Measurements from ENCODE around the gene CAPN9. TPM values are rescaled to one million over a fixed set of nuclear protein-coding genes. Genes with fewer than 3 reads are reported as not detected.

The CAPN9 gene
- total RNA-seq, 6 experiments from 2014 or later, result not detected

- Histone ChIP-seq H3K9me3 (no peaks in the 10 kb centered on the region), H3K4me1 (no peaks in the 10 kb centered on the region), H3K27me3 (no peaks in the 10 kb centered on the region), H3K27ac (no peak overlapping the region), H3K36me3 (no peaks in the 10 kb centered on the region), H3K4me3 (no peak overlapping the region)
- WGBS (ENCODE audit: insufficient coverage, low coverage, low lambda C conversion rate, missing lambda C conversion rate), result 83% methylated on average over 6 of the region's 6 CpGs
- ATAC-seq (no peak), DNase-seq (no peak)
- intact Hi-C loops (cut with DNase I), result no loop called here
- TF ChIP-seq CTCF (IDR thresholded peaks at IDR 0.05), result no peak
- TF ChIP-seq POLR2A (IDR thresholded peaks at IDR 0.05), result no peak
Measured at GRCh38 chr1:230818901-230819300, 71.7 kb downstream of the CAPN9 start.

GRCh38 chr1:230819976-230820375 is 72.8 kb downstream of the CAPN9 start:
- 78% methylated on average over 4 of the region's 4 CpGs for WGBS (ENCODE audit: insufficient coverage, low coverage, low lambda C conversion rate, missing lambda C conversion rate)
- DNase-seq (no peak), ATAC-seq (no peak)
- no peaks in the 10 kb centered on the region for H3K27me3 ChIP-seq
- no peak overlapping the region for H3K4me3 ChIP-seq
- TF ChIP-seq CTCF (IDR thresholded peaks at IDR 0.05) (no peak), POLR2A (IDR thresholded peaks at IDR 0.05) (no peak)
- H3K27ac ChIP-seq, result no peak overlapping the region
- intact Hi-C loops (cut with DNase I), result no loop called here
- H3K4me1 ChIP-seq, result peaks cover 0 to 2% (median 0%) of the 10 kb centered on the region in 4 donors
- no peaks in the 10 kb centered on the region for H3K9me3 ChIP-seq
- no peaks in the 10 kb centered on the region for H3K36me3 ChIP-seq

- intact Hi-C loops (cut with DNase I), result no loop called here
- DNase-seq (no peak), ATAC-seq (peak in 2 of 4 donors; percentile 10 to 16)
- H3K27ac ChIP-seq, result no peak overlapping the region
- WGBS (ENCODE audit: insufficient coverage, low coverage, low lambda C conversion rate, missing lambda C conversion rate), result 30% methylated on average over 2 of the region's 4 CpGs
- H3K4me1 ChIP-seq, result peaks cover 0 to 7% (median 0%) of the 10 kb centered on the region in 4 donors
- TF ChIP-seq POLR2A (IDR thresholded peaks at IDR 0.05), result no peak
- TF ChIP-seq CTCF (IDR thresholded peaks at IDR 0.05), result no peak
- no peaks in the 10 kb centered on the region for H3K36me3 ChIP-seq
- H3K4me3 ChIP-seq, result no peak overlapping the region
- H3K9me3 ChIP-seq, result no peaks in the 10 kb centered on the region
- no peaks in the 10 kb centered on the region for H3K27me3 ChIP-seq
Measured at GRCh38 chr1:230820568-230820967, 73.4 kb downstream of the CAPN9 start.

- no peak for ATAC-seq
- no peaks in the 10 kb centered on the region for H3K27me3 ChIP-seq
- WGBS (ENCODE audit: insufficient coverage, low coverage, low lambda C conversion rate, missing lambda C conversion rate), result 66% methylated on average over 4 of the region's 4 CpGs
- no peak for DNase-seq
- H3K4me3 ChIP-seq, result no peak overlapping the region
- intact Hi-C loops (cut with DNase I), result no loop called here
- peaks cover 0 to 13% (median 0%) of the 10 kb centered on the region in 4 donors for H3K4me1 ChIP-seq
- TF ChIP-seq CTCF (IDR thresholded peaks at IDR 0.05) (no peak), POLR2A (IDR thresholded peaks at IDR 0.05) (no peak)
- no peaks in the 10 kb centered on the region for H3K36me3 ChIP-seq
- no peak overlapping the region for H3K27ac ChIP-seq
- H3K9me3 ChIP-seq, result no peaks in the 10 kb centered on the region
Measured at GRCh38 chr1:230821346-230821745, 74.2 kb downstream of the CAPN9 start.

DNA sequence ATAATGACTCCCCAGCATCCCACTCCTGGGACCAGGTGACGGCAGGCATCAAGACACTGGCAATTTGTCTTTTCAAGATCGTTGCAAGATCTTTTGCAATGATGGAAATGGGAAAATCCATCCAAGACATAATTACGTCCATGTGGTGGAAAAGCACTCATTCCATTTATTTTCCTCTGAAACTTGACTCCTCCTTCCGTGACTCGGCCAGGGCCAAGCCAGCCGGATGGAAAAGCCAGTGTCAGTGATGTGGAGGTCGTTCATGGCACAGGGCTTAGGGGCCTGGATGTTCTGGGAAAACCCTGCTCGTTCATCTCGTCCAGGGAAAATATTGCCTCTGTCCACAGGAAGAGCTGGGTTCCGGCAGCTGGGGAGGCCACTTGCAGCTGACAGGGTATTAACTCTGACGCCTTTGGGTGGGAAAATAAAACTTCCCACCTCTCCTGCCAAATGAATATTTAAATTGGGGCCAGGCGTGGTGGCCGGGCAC is 74.9 kb downstream of the CAPN9 start:
- ATAC-seq (no peak), DNase-seq (no peak)
- intact Hi-C loops (cut with DNase I), result no loop called here
- no peaks in the 10 kb centered on the region for H3K9me3 ChIP-seq
- H3K36me3 ChIP-seq, result no peaks in the 10 kb centered on the region
- no peak overlapping the region for H3K4me3 ChIP-seq
- no peak overlapping the region for H3K27ac ChIP-seq
- WGBS (ENCODE audit: insufficient coverage, low coverage, low lambda C conversion rate, missing lambda C conversion rate), result 58% methylated on average over 5 of the region's 13 CpGs
- peaks cover 0 to 13% (median 0%) of the 10 kb centered on the region in 4 donors for H3K4me1 ChIP-seq
- H3K27me3 ChIP-seq, result no peaks in the 10 kb centered on the region
- TF ChIP-seq POLR2A (IDR thresholded peaks at IDR 0.05) (no peak), CTCF (IDR thresholded peaks at IDR 0.05) (no peak)
